Measurements from ENCODE around the gene EDAR.

EDAR gene

DNA sequence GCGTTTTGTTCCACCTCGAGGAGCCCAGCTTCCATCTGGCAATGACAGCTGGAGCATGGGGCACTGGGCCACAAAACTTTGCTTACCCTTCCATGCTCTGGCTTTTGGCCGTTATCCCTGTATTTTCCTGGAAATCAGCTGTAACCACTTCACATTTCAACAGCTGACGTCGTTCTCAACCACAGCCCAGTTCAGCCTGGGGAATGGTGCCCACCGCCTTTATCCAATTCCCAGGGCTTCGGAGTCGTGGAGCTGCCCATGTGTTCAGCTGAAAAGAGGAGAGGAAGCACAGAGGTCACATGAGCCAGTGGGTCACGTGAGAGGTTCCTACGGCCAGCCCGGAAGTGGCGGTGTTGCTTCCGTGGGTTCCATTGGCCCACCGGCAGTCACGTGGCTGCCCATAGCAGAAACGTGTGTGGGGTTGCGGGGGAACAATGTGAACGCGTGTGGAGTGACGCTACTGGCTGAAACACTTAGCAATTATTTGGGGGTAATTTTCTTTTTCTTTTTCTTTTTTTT, 16.7 kb upstream of the EDAR start:
- ChIA-PET POLR2A (no interaction called here), CTCF (interaction anchor here (1.1 kb wide), 1 partner anchor 12 kb away, joined by 3 read pairs; no protein-coding TSS in a partner anchor)
- DNase-seq = no peak
- Histone ChIP-seq H3K4me3 (ENCODE audit: control insufficient read depth in 1 of 7, extremely low read depth in 1 of 7, insufficient read depth in 4 of 7, low read depth in 2 of 7, low read length in 6 of 7) (no peak overlapping the region), H3K36me3 (ENCODE audit: control insufficient read depth in 4 of 4, insufficient read depth in 4 of 4, low read length in 3 of 4) (no peaks in the 10 kb centered on the region), H3K27me3 (replicated peaks in 2 of 5; ENCODE audit: control insufficient read depth in 4 of 5, insufficient read depth in 5 of 5, low read length in 4 of 5) (no peaks in the 10 kb centered on the region), H3K4me1 (ENCODE audit: control extremely low read depth in 1 of 4, control insufficient read depth in 4 of 4, insufficient read depth in 4 of 4, low read length in 3 of 4) (peaks cover 0 to 13% (median 5%) of the 10 kb centered on the region in 4 experiments), H3K27ac (ENCODE audit: insufficient read depth in 1 of 2, low read depth in 1 of 2, low read length in 2 of 2, poor library complexity in 1 of 2, severe bottlenecking in 2 of 2) (no peak overlapping the region), H3K9me3 (ENCODE audit: control extremely low read depth in 1 of 5, control insufficient read depth in 4 of 5, insufficient read depth in 2 of 5, low read depth in 1 of 5, low read length in 4 of 5) (no peaks in the 10 kb centered on the region)
- 92% methylated on average over 14 of the region's 20 CpGs for WGBS (ENCODE audit: insufficient coverage)

DNA sequence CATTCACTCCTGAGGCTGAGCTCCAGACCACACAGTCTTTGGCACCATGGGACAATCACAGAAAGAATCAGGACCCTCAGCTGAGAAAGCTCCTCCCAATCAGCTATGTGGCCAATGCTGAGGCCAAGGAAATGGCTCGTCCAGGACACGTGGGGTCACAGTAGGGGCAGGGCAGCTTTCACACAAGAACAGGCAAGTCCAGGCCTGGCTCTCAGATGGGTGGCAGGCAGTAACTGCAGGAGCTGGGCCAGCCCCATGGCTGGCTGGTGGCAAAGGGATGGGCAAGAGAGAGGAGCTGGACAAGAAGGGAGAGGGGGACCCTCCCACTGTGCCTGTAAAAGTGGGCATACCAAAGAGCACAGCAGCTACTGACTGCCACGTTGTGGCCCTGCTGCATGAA, 12.2 kb upstream of the EDAR start:
- CTCF ChIA-PET = no interaction called here
- H3K9me3 ChIP-seq (ENCODE audit: control extremely low read depth in 1 of 5, control insufficient read depth in 4 of 5, insufficient read depth in 2 of 5, low read depth in 1 of 5, low read length in 4 of 5) = no peaks in the 10 kb centered on the region

DNA sequence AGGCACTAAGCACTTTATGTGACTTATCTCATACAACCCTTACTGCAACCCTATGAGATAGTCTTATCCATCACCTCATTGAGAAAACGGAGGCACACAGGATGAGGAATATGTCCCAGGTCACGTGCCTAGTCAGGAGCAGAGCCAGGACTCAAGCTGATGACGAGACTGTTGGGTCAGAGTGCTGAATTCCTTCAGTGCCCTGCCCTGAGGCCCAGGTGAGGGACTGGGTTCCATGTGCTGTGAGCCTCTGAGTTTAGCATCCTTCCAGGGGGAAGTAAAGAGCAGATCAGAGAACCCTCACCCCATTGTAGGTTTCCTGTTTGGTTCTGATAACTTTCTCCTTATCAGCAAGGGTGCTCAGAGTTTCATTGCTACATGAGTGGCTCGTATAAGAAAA, 11.7 kb upstream of the EDAR start:
- ChIA-PET CTCF (no interaction called here), POLR2A (no interaction called here)
- Histone ChIP-seq H3K9me3 (ENCODE audit: control extremely low read depth in 1 of 5, control insufficient read depth in 4 of 5, insufficient read depth in 2 of 5, low read depth in 1 of 5, low read length in 4 of 5) (no peaks in the 10 kb centered on the region), H3K27me3 (replicated peaks in 2 of 5; ENCODE audit: control insufficient read depth in 4 of 5, insufficient read depth in 5 of 5, low read length in 4 of 5) (no peaks in the 10 kb centered on the region), H3K36me3 (ENCODE audit: control insufficient read depth in 4 of 4, insufficient read depth in 4 of 4, low read length in 3 of 4) (no peaks in the 10 kb centered on the region), H3K4me1 (ENCODE audit: control extremely low read depth in 1 of 4, control insufficient read depth in 4 of 4, insufficient read depth in 4 of 4, low read length in 3 of 4) (no peaks in the 10 kb centered on the region), H3K27ac (ENCODE audit: insufficient read depth in 1 of 2, low read depth in 1 of 2, low read length in 2 of 2, poor library complexity in 1 of 2, severe bottlenecking in 2 of 2) (no peak overlapping the region), H3K4me3 (ENCODE audit: control insufficient read depth in 1 of 7, extremely low read depth in 1 of 7, insufficient read depth in 4 of 7, low read depth in 2 of 7, low read length in 6 of 7) (no peak overlapping the region)
- DNase-seq = no peak
- 80% methylated on average over 4 of the region's 4 CpGs for WGBS (ENCODE audit: insufficient coverage)

More for the DNA sequence above, 12.2 kb upstream of the EDAR start:
- DNase-seq = no peak
- H3K4me1 ChIP-seq (ENCODE audit: control extremely low read depth in 1 of 4, control insufficient read depth in 4 of 4, insufficient read depth in 4 of 4, low read length in 3 of 4) = no peaks in the 10 kb centered on the region
- no peaks in the 10 kb centered on the region for H3K36me3 ChIP-seq (ENCODE audit: control insufficient read depth in 4 of 4, insufficient read depth in 4 of 4, low read length in 3 of 4)
- no peaks in the 10 kb centered on the region for H3K27me3 ChIP-seq (replicated peaks in 2 of 5; ENCODE audit: control insufficient read depth in 4 of 5, insufficient read depth in 5 of 5, low read length in 4 of 5)
- no peak overlapping the region for H3K27ac ChIP-seq (ENCODE audit: insufficient read depth in 1 of 2, low read depth in 1 of 2, low read length in 2 of 2, poor library complexity in 1 of 2, severe bottlenecking in 2 of 2)
- 97% methylated on average over 3 of the region's 3 CpGs for WGBS (ENCODE audit: insufficient coverage)
- no peak overlapping the region for H3K4me3 ChIP-seq (ENCODE audit: control insufficient read depth in 1 of 7, extremely low read depth in 1 of 7, insufficient read depth in 4 of 7, low read depth in 2 of 7, low read length in 6 of 7)
- POLR2A ChIA-PET = no interaction called here

DNA sequence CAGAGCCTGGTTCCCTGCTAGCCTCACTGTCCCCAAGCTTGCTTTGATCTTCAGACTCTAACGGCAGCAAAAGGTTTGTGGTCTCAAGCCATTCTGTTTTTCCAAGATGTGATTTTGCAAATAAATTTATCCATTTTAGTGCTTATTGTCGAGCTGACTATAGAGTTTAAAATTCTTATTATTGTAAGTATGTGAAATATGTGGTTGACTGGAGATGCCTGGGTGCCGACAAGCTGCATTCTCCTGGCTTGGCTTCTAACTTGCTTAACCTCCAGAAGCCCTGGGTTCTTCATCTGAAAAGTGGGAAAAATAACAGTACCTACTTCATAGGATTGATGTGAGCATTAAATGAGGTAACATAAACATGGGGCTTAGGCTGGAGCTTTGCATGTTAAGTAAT, 9.9 kb upstream of the EDAR start:
- H3K4me3 ChIP-seq (ENCODE audit: control insufficient read depth in 1 of 7, extremely low read depth in 1 of 7, insufficient read depth in 4 of 7, low read depth in 2 of 7, low read length in 6 of 7) = no peak overlapping the region
- H3K27ac ChIP-seq (ENCODE audit: insufficient read depth in 1 of 2, low read depth in 1 of 2, low read length in 2 of 2, poor library complexity in 1 of 2, severe bottlenecking in 2 of 2) = no peak overlapping the region
- peaks cover 0 to 2% (median 0%) of the 10 kb centered on the region in 5 experiments for H3K9me3 ChIP-seq (ENCODE audit: control extremely low read depth in 1 of 5, control insufficient read depth in 4 of 5, insufficient read depth in 2 of 5, low read depth in 1 of 5, low read length in 4 of 5)
- 80% methylated on average over 1 of the region's 3 CpGs for WGBS (ENCODE audit: insufficient coverage)
- no peaks in the 10 kb centered on the region for H3K36me3 ChIP-seq (ENCODE audit: control insufficient read depth in 4 of 4, insufficient read depth in 4 of 4, low read length in 3 of 4)
- H3K4me1 ChIP-seq (ENCODE audit: control extremely low read depth in 1 of 4, control insufficient read depth in 4 of 4, insufficient read depth in 4 of 4, low read length in 3 of 4) = no peaks in the 10 kb centered on the region
- ChIA-PET POLR2A (no interaction called here), CTCF (interaction anchor here (1.4 to 2.2 kb wide), 3 partner anchors 9 to 13 kb away, joined by 4 to 6 read pairs (median 5); partner anchors contain the start of gene EDAR)
- DNase-seq = no peak
- H3K27me3 ChIP-seq (replicated peaks in 2 of 5; ENCODE audit: control insufficient read depth in 4 of 5, insufficient read depth in 5 of 5, low read length in 4 of 5) = no peaks in the 10 kb centered on the region

DNA sequence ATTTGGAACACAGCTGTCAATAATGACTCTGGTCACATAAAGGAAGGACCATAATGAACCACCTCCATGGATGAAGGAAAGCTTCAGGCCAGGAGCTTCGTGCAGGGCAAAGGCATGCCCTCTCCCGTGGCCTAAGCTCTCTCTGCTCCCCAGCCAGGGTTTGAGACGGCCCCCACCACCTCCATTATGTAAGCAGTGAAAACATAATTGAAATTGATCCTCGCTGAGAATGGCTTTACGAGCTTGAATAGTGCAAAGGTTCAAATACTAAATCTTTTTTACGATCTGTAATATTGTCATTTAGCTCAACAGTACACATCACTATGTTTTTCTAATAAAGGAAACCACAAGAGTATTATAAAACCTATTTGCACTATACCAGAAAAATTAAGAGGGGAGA, 5.2 kb upstream of the EDAR start:
- no peaks in the 10 kb centered on the region for H3K36me3 ChIP-seq (ENCODE audit: control insufficient read depth in 4 of 4, insufficient read depth in 4 of 4, low read length in 3 of 4)
- ChIA-PET CTCF (interaction anchor here (1.1 to 1.2 kb wide), 3 partner anchors 10 to 44 kb away, joined by 3 read pairs; no protein-coding TSS in a partner anchor), POLR2A (no interaction called here)
- H3K27me3 ChIP-seq (replicated peaks in 2 of 5; ENCODE audit: control insufficient read depth in 4 of 5, insufficient read depth in 5 of 5, low read length in 4 of 5) = no peaks in the 10 kb centered on the region
- peaks cover 0 to 4% (median 0%) of the 10 kb centered on the region in 4 experiments for H3K4me1 ChIP-seq (ENCODE audit: control extremely low read depth in 1 of 4, control insufficient read depth in 4 of 4, insufficient read depth in 4 of 4, low read length in 3 of 4)
- peaks cover 0 to 2% (median 0%) of the 10 kb centered on the region in 5 experiments for H3K9me3 ChIP-seq (ENCODE audit: control extremely low read depth in 1 of 5, control insufficient read depth in 4 of 5, insufficient read depth in 2 of 5, low read depth in 1 of 5, low read length in 4 of 5)
- no peak for DNase-seq
- H3K4me3 ChIP-seq (ENCODE audit: control insufficient read depth in 1 of 7, extremely low read depth in 1 of 7, insufficient read depth in 4 of 7, low read depth in 2 of 7, low read length in 6 of 7) = no peak overlapping the region
- 100% methylated on average over 4 of the region's 6 CpGs for WGBS (ENCODE audit: insufficient coverage)
- H3K27ac ChIP-seq (ENCODE audit: insufficient read depth in 1 of 2, low read depth in 1 of 2, low read length in 2 of 2, poor library complexity in 1 of 2, severe bottlenecking in 2 of 2) = no peak overlapping the region

DNA sequence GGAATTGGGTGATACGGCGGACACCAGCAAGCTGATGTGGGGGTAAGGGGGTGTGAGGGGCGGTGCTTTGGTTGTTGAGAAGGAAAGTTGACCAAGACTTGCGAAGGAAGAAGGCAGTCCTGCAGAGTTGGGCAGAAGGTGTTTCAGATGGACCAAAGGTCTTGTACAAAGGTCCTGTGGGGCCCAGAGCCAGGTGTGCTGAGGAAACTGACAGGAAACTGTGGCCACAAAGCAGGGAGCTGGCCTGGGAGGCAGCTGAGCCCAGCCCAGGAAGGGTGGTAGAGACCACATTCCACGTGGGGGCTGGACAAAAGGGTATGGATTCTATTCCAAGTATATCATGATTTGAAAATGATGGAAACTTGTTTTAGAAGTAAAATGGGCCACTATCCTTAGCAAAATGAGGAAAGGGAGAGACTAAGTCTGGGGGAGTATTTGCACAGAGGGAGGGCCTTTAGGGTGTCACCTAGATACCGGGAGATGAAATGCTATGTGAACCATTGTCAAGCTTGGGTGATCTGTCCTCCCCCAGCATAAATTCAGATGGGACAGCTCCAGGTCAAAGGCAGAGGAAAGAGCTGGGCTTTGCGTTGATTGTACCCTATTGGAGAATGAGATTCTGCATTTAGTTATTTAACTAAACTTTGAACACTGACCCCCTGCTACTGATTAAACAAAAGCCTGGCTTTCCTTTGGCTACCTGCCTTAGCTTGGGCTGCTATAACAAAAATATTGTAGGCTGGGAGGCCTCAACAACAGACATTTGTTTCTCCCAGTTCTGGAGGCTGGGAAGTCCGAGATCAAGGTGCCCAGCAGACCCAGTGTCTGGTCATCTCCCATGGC, 4.3 kb upstream of the EDAR start:
- Histone ChIP-seq H3K27ac (ENCODE audit: insufficient read depth in 1 of 2, low read depth in 1 of 2, low read length in 2 of 2, poor library complexity in 1 of 2, severe bottlenecking in 2 of 2) (no peak overlapping the region), H3K4me1 (ENCODE audit: control extremely low read depth in 1 of 4, control insufficient read depth in 4 of 4, insufficient read depth in 4 of 4, low read length in 3 of 4) (peaks cover 0 to 7% (median 0%) of the 10 kb centered on the region in 4 experiments), H3K4me3 (ENCODE audit: control insufficient read depth in 1 of 7, extremely low read depth in 1 of 7, insufficient read depth in 4 of 7, low read depth in 2 of 7, low read length in 6 of 7) (no peak overlapping the region), H3K9me3 (ENCODE audit: control extremely low read depth in 1 of 5, control insufficient read depth in 4 of 5, insufficient read depth in 2 of 5, low read depth in 1 of 5, low read length in 4 of 5) (peaks cover 0 to 2% (median 0%) of the 10 kb centered on the region in 5 experiments), H3K36me3 (ENCODE audit: control insufficient read depth in 4 of 4, insufficient read depth in 4 of 4, low read length in 3 of 4) (no peaks in the 10 kb centered on the region), H3K27me3 (replicated peaks in 2 of 5; ENCODE audit: control insufficient read depth in 4 of 5, insufficient read depth in 5 of 5, low read length in 4 of 5) (peaks cover 0 to 2% (median 0%) of the 10 kb centered on the region in 5 experiments)
- DNase-seq = no peak
- ChIA-PET CTCF (interaction anchor here (1.1 to 1.2 kb wide), 4 partner anchors 10 to 44 kb away, joined by 3 read pairs; no protein-coding TSS in a partner anchor), POLR2A (no interaction called here)
- 98% methylated on average over 7 of the region's 8 CpGs for WGBS (ENCODE audit: insufficient coverage)

Data from common myeloid progenitor, CD34-positive (primary cell).